WTC11 (cell line): Measurements from ENCODE around the gene CEP350. TPM values are rescaled to one million over a fixed set of nuclear protein-coding genes. Genes with fewer than 3 reads are reported as not detected.

ENCODE experiments used
- ATAC-seq: fragments of 200-7000 bp; cut with Tn5 transposase; 2 replicates; pipeline ENCODE4 v1.10.0; 2021; ENCODE audit warnings: mild to moderate bottlenecking, moderate library complexity
- CTCF ChIA-PET: fragments of 300-600 bp; sonication (Branson Sonifier 250); formaldehyde crosslinking; loops from one replicate; lab custom pipeline; 2021; ENCODE audit warnings: antibody characterized with exemption; lab: Charles Lee
- POLR2A ChIA-PET: fragments of 350-600 bp; sonication (Branson Sonifier 250); formaldehyde crosslinking; loops from one replicate; lab custom pipeline; 2021; ENCODE audit warnings: antibody characterized with exemption; lab: Charles Lee
- DNase-seq: peaks from one replicate; pipeline ENCODE4 v3.0.0; 2021; ENCODE audit warnings: low spot score
- H3K27ac Mint-ChIP-seq: 2 replicates; pipeline ENCODE4 v1.8.0; 2021; ENCODE audit warnings: mixed read lengths
- H3K27me3 Mint-ChIP-seq: 2 replicates; pipeline ENCODE4 v1.8.0; 2021; ENCODE audit warnings: low read depth, mild to moderate bottlenecking, moderate library complexity, mixed read lengths
- H3K36me3 Mint-ChIP-seq: 2 replicates; pipeline ENCODE4 v1.8.0; 2021; ENCODE audit warnings: mixed read lengths
- H3K4me1 Mint-ChIP-seq: 2 replicates; pipeline ENCODE4 v1.8.0; 2022; ENCODE audit warnings: mixed read lengths
- H3K4me3 Mint-ChIP-seq: 2 replicates; pipeline ENCODE4 v1.8.0; 2021; ENCODE audit warnings: mild to moderate bottlenecking, moderate library complexity, mixed read lengths
- H3K9me3 Mint-ChIP-seq: 2 replicates; pipeline ENCODE4 v1.8.0; 2021; ENCODE audit warnings: mixed read lengths
- EMX1 ChIP-seq: fragments of 250-450 bp; sonication (Bioruptor Pico); IDR thresholded peaks from 2 replicates; pipeline ENCODE4 v1.8.0; 2021; ENCODE audit warnings: mild to moderate bottlenecking
- GABPB1 ChIP-seq: sonication (generic); formaldehyde crosslinking; IDR thresholded peaks from 2 replicates; pipeline ENCODE4 v1.8.1; 2023; ENCODE audit warnings: mild to moderate bottlenecking, missing genetic modification reagents
- JUN ChIP-seq: sonication (generic); formaldehyde crosslinking; IDR thresholded peaks from 2 replicates; pipeline ENCODE4 v1.8.0; 2023; ENCODE audit warnings: mild to moderate bottlenecking, missing genetic modification reagents
- KAT7 ChIP-seq: sonication (generic); formaldehyde crosslinking; IDR thresholded peaks from 2 replicates; pipeline ENCODE4 v1.8.1; 2023; ENCODE audit warnings: missing genetic modification reagents, mild to moderate bottlenecking, borderline replicate concordance
- NFE2L1 ChIP-seq: sonication (generic); formaldehyde crosslinking; IDR thresholded peaks from 2 replicates; pipeline ENCODE4 v1.8.1; 2023; ENCODE audit warnings: missing genetic modification reagents
- OVOL2 ChIP-seq: fragments of 250-450 bp; sonication (Bioruptor Pico); IDR thresholded peaks from 2 replicates; pipeline ENCODE4 v1.9.0; 2021; ENCODE audit warnings: mild to moderate bottlenecking, borderline replicate concordance
- RELA ChIP-seq: sonication (generic); formaldehyde crosslinking; IDR thresholded peaks from 2 replicates; pipeline ENCODE4 v1.8.1; 2022; ENCODE audit warnings: missing genetic modification reagents, mild to moderate bottlenecking, borderline replicate concordance
- RORB ChIP-seq: fragments of 250-450 bp; sonication (Bioruptor Pico); IDR thresholded peaks from 2 replicates; pipeline ENCODE4 v1.9.0; 2021; ENCODE audit warnings: mild to moderate bottlenecking
- TP53 ChIP-seq: sonication (generic); formaldehyde crosslinking; IDR thresholded peaks from 2 replicates; pipeline ENCODE4 v1.8.1; 2023; ENCODE audit warnings: mild to moderate bottlenecking, missing genetic modification reagents
- ZNF138 ChIP-seq: sonication (generic); formaldehyde crosslinking; conservative IDR thresholded peaks from 2 replicates; pipeline ENCODE4 v1.8.1; 2022; ENCODE audit warnings: mild to moderate bottlenecking, moderate library complexity, missing genetic modification reagents
- ZNF263 ChIP-seq: sonication (generic); formaldehyde crosslinking; IDR thresholded peaks from 2 replicates; pipeline ENCODE4 v1.8.1; 2022; ENCODE audit warnings: low read depth, mild to moderate bottlenecking, moderate library complexity, missing genetic modification reagents
- total RNA-seq: library from RNA; stranded (reverse); gene quantifications from 3 replicates; pipeline ENCODE4 v1.2.3, GENCODE V29; 2021
- TF ChIP-seq, protein P1 (sequence below): fragments of 250-450 bp; sonication (Bioruptor Pico); IDR thresholded peaks from 2 replicates; pipeline ENCODE4 v2.1.2; 2022; ENCODE audit warnings: mild to moderate bottlenecking, moderate library complexity
- TF ChIP-seq, protein P2 (sequence below): sonication (generic); formaldehyde crosslinking; IDR thresholded peaks from 2 replicates; pipeline ENCODE4 v1.8.1; 2022; ENCODE audit warnings: mild to moderate bottlenecking, moderate library complexity, missing genetic modification reagents
- TF ChIP-seq, protein P3 (sequence below): sonication (generic); formaldehyde crosslinking; conservative IDR thresholded peaks from 2 replicates; pipeline ENCODE4 v1.8.1; 2023; ENCODE audit warnings: mild to moderate bottlenecking, low read depth, missing genetic modification reagents, moderate library complexity

Gene CEP350
- total RNA-seq, 1 experiment from 2014 or later = 34.2 TPM

DNA sequence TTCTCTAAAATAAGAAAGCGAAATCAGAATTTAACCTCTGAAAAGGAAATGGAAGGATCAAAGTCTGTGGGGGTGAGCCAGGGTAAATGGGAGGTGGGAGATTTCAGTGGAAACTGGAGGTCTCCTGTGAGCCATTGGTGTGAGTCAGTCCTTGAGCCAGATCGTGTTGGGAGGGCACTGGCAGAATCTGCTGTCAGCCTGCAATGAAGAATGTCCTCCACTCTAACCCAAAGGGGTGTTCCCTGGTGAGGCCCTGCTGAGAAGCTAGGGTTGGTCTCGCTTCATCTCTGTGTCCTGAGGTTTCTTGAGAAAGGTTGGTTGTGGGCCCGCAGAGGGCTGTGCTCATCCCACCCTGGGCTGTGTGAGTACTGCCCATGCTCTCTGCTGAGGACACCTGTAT, 202.5 kb downstream of the CEP350 start:
- TF ChIP-seq, protein P1, sequence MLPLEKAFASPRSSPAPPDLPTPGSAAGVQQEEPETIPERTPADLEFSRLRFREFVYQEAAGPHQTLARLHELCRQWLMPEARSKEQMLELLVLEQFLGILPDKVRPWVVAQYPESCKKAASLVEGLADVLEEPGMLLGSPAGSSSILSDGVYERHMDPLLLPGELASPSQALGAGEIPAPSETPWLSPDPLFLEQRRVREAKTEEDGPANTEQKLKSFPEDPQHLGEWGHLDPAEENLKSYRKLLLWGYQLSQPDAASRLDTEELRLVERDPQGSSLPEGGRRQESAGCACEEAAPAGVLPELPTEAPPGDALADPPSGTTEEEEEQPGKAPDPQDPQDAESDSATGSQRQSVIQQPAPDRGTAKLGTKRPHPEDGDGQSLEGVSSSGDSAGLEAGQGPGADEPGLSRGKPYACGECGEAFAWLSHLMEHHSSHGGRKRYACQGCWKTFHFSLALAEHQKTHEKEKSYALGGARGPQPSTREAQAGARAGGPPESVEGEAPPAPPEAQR (CRISPR knock-in tag) = no peak
- peaks cover 22% of the 10 kb centered on the region for H3K27me3 Mint-ChIP-seq
- ATAC-seq (no peak), DNase-seq (no peak)
- POLR2A ChIA-PET = no interaction called here
- H3K27ac Mint-ChIP-seq = no peak overlapping the region
- no peaks in the 10 kb centered on the region for H3K9me3 Mint-ChIP-seq
- no peak overlapping the region for H3K4me3 Mint-ChIP-seq
- CTCF ChIA-PET = interaction anchor here (0.9 to 4.9 kb wide), 4 partner anchors 10 to 24 kb away, joined by 3 to 69 read pairs (median 16); no protein-coding TSS in a partner anchor
- H3K36me3 Mint-ChIP-seq = no peaks in the 10 kb centered on the region
- peaks cover 44% of the 10 kb centered on the region for H3K4me1 Mint-ChIP-seq

DNA sequence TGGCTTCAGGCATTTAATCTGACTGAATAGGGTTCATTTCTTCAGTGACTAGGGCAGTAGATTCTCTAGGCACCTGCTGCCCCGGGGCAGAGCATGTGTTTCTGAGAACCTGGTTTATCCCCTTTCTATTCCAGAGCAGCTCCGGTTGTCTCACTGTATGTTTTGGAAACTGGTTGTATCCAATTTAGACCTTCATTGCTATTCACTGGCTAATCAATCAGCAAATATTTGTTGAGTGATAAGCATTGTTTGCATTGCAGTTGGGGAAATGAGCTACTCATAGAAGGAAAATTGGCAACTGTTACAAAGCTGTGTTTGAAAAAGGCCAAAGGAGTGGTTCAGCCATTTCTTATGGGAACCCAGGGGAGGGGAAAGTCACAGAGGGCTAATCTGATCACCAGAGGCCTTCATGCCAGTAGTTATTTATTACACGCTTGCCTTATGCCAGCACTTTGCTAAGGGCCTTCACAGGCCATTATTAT, 203.0 kb downstream of the CEP350 start:
- CTCF ChIA-PET = interaction anchor here (0.9 to 3.3 kb wide), 4 partner anchors 10 to 23 kb away, joined by 3 to 27 read pairs (median 6); no protein-coding TSS in a partner anchor
- TF ChIP-seq ZNF263 (CRISPR knock-in tag) = no peak
- no peak for TF ChIP-seq JUN (CRISPR knock-in tag)
- no peak for TF ChIP-seq OVOL2
- TF ChIP-seq, protein P2, sequence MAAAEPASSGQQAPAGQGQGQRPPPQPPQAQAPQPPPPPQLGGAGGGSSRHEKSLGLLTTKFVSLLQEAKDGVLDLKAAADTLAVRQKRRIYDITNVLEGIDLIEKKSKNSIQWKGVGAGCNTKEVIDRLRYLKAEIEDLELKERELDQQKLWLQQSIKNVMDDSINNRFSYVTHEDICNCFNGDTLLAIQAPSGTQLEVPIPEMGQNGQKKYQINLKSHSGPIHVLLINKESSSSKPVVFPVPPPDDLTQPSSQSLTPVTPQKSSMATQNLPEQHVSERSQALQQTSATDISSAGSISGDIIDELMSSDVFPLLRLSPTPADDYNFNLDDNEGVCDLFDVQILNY (CRISPR knock-in tag) = no peak
- TF ChIP-seq EMX1 (CRISPR knock-in tag) = no peak
- TF ChIP-seq GABPB1 (CRISPR knock-in tag) = peak; percentile 51; the same call in 1 of the 2 replicates
- TF ChIP-seq, protein P3, sequence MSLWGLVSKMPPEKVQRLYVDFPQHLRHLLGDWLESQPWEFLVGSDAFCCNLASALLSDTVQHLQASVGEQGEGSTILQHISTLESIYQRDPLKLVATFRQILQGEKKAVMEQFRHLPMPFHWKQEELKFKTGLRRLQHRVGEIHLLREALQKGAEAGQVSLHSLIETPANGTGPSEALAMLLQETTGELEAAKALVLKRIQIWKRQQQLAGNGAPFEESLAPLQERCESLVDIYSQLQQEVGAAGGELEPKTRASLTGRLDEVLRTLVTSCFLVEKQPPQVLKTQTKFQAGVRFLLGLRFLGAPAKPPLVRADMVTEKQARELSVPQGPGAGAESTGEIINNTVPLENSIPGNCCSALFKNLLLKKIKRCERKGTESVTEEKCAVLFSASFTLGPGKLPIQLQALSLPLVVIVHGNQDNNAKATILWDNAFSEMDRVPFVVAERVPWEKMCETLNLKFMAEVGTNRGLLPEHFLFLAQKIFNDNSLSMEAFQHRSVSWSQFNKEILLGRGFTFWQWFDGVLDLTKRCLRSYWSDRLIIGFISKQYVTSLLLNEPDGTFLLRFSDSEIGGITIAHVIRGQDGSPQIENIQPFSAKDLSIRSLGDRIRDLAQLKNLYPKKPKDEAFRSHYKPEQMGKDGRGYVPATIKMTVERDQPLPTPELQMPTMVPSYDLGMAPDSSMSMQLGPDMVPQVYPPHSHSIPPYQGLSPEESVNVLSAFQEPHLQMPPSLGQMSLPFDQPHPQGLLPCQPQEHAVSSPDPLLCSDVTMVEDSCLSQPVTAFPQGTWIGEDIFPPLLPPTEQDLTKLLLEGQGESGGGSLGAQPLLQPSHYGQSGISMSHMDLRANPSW (CRISPR knock-in tag) = no peak
- no peak for TF ChIP-seq KAT7 (CRISPR knock-in tag)
- no peak for TF ChIP-seq ZNF138 (CRISPR knock-in tag)
- TF ChIP-seq, all 79 proteins: peak for 1
- H3K9me3 Mint-ChIP-seq = no peaks in the 10 kb centered on the region
- peaks cover 17% of the 10 kb centered on the region for H3K27me3 Mint-ChIP-seq
- POLR2A ChIA-PET = interaction anchor here (0.6 kb wide), 1 partner anchor 11 kb away, joined by 3 read pairs; no protein-coding TSS in a partner anchor
- H3K36me3 Mint-ChIP-seq = no peaks in the 10 kb centered on the region
- no peak overlapping the region for H3K27ac Mint-ChIP-seq
- H3K4me1 Mint-ChIP-seq = peaks cover 44% of the 10 kb centered on the region
- ATAC-seq = no peak
- no peak overlapping the region for H3K4me3 Mint-ChIP-seq
- DNase-seq = no peak

DNA sequence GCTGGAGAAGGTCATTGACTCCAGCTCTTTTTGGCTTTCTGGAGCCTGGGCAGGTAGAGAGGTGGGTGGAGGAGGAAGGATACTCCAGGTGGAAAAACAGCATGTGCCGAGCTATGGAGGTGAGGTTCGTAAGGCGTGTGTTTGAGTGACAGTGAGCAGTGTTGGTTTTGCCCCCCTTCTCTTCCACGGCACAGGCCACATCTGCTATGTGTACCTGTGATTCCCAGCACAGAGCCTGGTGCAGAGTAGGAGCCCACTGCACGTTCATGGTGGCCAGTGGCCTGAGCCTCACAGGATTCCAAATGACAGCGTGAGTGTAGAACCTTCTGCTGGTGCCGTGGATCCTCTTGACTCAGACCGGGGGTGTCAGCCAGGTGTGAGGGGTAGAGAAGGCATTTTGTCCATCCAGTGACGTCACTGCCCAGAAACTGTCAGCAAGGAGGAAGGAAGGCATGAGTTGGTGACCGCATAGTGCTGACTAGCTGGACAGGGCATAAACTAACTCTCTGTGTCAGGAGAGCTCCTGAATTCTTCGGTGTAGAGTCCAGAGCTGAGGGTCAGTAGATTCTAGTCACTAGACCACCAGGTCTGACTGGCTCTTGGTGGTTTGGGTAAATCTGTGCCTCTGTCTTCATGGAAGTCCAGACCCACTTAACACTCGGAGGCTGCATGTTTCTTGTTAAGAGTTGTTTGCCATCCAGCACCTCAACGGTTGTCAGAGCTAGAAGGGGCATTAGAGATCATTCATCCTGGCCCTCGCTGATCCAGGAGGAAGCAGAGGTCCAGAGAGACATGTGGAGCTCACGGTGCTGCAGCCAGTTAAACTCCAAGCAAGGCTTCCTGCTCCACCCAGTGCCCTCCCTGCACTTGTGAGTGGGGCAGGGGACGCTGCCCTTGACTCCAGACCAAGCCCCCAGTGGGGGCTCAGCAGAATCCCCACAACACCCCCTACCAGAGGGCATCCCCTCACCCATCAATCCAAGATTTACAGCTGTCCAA, 203.8 kb downstream of the CEP350 start:
- no peak overlapping the region for H3K4me3 Mint-ChIP-seq
- peaks cover 44% of the 10 kb centered on the region for H3K4me1 Mint-ChIP-seq
- DNase-seq (no peak), ATAC-seq (no peak)
- TF ChIP-seq, protein P1 (CRISPR knock-in tag) = no peak
- TF ChIP-seq RORB (CRISPR knock-in tag) = no peak
- TF ChIP-seq NFE2L1 (CRISPR knock-in tag) = no peak
- no peak for TF ChIP-seq TP53 (CRISPR knock-in tag)
- no peak for TF ChIP-seq RELA (CRISPR knock-in tag)
- peaks cover 8% of the 10 kb centered on the region for H3K27me3 Mint-ChIP-seq
- no peak overlapping the region; the same call in 1 of the 2 replicates for H3K27ac Mint-ChIP-seq
- CTCF ChIA-PET = interaction anchor here (1.0 to 3.3 kb wide), 4 partner anchors 10 to 23 kb away, joined by 5 to 27 read pairs (median 6); no protein-coding TSS in a partner anchor
- no peaks in the 10 kb centered on the region for H3K36me3 Mint-ChIP-seq
- POLR2A ChIA-PET = interaction anchor here (0.6 kb wide), 1 partner anchor 10 kb away, joined by 3 read pairs; no protein-coding TSS in a partner anchor
- H3K9me3 Mint-ChIP-seq = no peaks in the 10 kb centered on the region
